Activated CD4-positive, alpha-beta memory T cell treated with anti-CD3 and anti-CD28 coated beads for 36 hours (primary cell): ENCODE results near the gene TMSB15C. TPM values are rescaled to one million over a fixed set of nuclear protein-coding genes. Genes with fewer than 3 reads are reported as not detected.
"Not testable (repeated sequence)": the region's sequence is repeated elsewhere in the genome, so short reads cannot be mapped to it uniquely, and the experiment has no call there.

Experiments used
- CTCF ChIA-PET: fragments of 350-600 bp; sonication (Branson Sonifier 250); formaldehyde crosslinking; loops from one replicate; lab custom pipeline; 2021; ENCODE audit warnings: antibody characterized with exemption, inconsistent platforms; lab: Charles Lee
- POLR2A ChIA-PET: fragments of 350-600 bp; sonication (Branson Sonifier 250); formaldehyde crosslinking; loops from one replicate; lab custom pipeline; 2021; ENCODE audit warnings: antibody characterized with exemption; lab: Charles Lee
- DNase-seq: peaks from one replicate; pipeline ENCODE4 v3.0.0-alpha.2; 2020
- H3K27ac Mint-ChIP-seq: one replicate; pipeline ENCODE4 v1.8.0; 2021; ENCODE audit warnings: mixed read lengths
- H3K27me3 Mint-ChIP-seq: one replicate; pipeline ENCODE4 v1.8.0; 2021; ENCODE audit warnings: mixed read lengths
- H3K36me3 Mint-ChIP-seq: one replicate; pipeline ENCODE4 v1.8.0; 2021; ENCODE audit warnings: mixed read lengths
- H3K4me1 Mint-ChIP-seq: one replicate; pipeline ENCODE4 v1.8.0; 2021; ENCODE audit warnings: low read depth, mixed read lengths
- H3K4me3 Mint-ChIP-seq: one replicate; pipeline ENCODE4 v1.8.0; 2021; ENCODE audit warnings: mild to moderate bottlenecking, mixed read lengths
- H3K9me3 Mint-ChIP-seq: one replicate; pipeline ENCODE4 v1.8.0; 2021; ENCODE audit warnings: mixed read lengths
- intact Hi-C: fragments of 100-400 bp; cut with micrococcal nuclease; formaldehyde crosslinking; loops from one replicate; pipeline ENCODE4 v1.15.1; 2023
- total RNA-seq, 2 experiments: library from RNA; stranded (reverse); gene quantifications; one replicate each; pipeline ENCODE4 v1.2.3, GENCODE V29; 2021

Gene TMSB15C
- 1 to 10 TPM; 1.6 to 2.7 TPM for total RNA-seq

DNA sequence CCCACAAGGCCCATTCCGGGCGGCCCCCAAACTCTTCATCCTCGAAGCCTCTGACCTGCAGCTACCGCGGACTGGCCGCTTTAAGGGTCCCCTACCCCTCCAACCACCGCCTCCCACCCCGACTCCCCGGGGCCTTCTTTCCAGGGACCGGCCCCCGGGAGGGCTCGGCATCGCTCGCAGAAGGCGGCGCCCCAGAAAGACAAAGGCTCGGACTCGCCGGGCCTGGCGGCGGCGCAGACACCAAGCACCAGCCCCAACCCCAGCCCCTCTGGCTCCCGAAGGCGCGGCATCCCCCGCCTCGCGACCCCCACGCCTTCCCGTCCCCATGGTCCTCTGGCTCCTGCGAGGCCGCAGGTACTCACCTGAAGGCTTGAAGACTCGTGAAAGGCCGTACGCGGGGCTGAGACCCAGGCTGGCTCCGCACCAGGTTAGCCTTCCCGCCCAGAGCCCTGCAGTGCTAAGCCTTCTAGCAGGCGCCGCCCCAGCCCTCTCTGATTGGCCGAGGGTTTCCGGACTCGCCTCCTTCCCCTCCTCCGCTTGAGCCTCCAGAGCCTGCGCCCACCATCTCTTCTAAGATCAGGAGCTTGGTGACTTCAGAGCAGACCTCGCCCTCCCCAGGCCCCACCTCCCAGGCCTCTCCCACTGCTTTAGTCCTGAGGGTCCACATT, at the start of gene TMSB15C:
Gene TMSB15C (minus strand): TSS at position 459 of the 668 bp plus-strand sequence.
- POLR2A ChIA-PET, DNase-seq, H3K9me3 Mint-ChIP-seq, H3K4me3 Mint-ChIP-seq, H3K36me3 Mint-ChIP-seq, H3K27ac Mint-ChIP-seq, intact Hi-C loops, CTCF ChIA-PET, H3K27me3 Mint-ChIP-seq, H3K4me1 Mint-ChIP-seq: not testable (repeated sequence)

DNA sequence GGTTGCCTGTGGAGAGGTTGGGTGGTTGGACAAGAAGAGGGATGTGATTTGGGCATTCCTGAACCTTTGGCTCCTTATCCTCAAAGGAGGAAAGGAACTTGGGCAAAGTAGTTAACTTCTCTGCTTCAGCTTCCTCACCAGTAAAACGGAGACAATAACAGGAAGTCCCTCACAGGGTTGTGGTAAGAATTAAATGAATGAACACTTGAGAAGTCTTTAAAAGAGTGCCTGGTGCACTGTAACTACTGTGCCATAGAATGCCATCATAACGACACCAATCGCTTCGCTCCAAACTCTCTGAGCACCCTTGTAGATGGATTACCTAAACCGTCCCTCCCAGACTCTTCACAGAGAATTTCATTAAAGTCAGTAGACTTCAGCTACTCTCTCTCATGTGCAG, 46.8 kb upstream of the TMSB15C start:
- Mint-ChIP-seq H3K4me3 (no peak overlapping the region), H3K36me3 (peaks cover 4% of the 10 kb centered on the region), H3K4me1 (peaks cover 27% of the 10 kb centered on the region), H3K27ac (no peak overlapping the region), H3K27me3 (no peaks in the 10 kb centered on the region), H3K9me3 (no peaks in the 10 kb centered on the region)
- intact Hi-C loops = no loop called here
- CTCF ChIA-PET = interaction anchor here (0.9 to 1.5 kb wide), 3 partner anchors 9 to 14 kb away, joined by 3 to 9 read pairs (median 8); no protein-coding TSS in a partner anchor
- peak; percentile 14 for DNase-seq
- POLR2A ChIA-PET = no interaction called here

DNA sequence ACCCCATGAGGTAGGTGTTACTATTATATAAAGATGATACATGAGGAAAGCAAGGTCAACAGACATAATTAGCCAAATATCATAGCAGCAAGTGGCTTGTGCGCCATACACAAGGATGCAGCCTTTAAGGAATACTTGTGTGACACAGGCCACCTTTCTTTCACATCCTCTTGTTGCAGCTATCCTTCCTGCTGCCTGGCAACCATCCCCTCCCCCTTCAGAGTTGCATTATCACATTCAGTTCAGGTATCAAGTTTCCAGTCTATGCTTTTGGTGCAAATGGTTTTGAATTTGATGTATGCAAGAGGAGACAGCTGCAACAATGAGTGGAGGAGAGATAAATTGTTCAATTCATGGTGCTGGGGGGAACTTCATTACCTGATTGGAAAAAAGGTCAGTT, 42.7 kb upstream of the TMSB15C start:
- intact Hi-C loops = no loop called here
- no peaks in the 10 kb centered on the region for H3K36me3 Mint-ChIP-seq
- no peak for DNase-seq
- H3K4me1 Mint-ChIP-seq = peaks cover 36% of the 10 kb centered on the region
- no peaks in the 10 kb centered on the region for H3K27me3 Mint-ChIP-seq
- H3K4me3 Mint-ChIP-seq = no peak overlapping the region
- no peak overlapping the region for H3K27ac Mint-ChIP-seq
- ChIA-PET POLR2A (no interaction called here), CTCF (interaction anchor here (1.9 kb wide), 1 partner anchor 274 kb away, joined by 4 read pairs; no protein-coding TSS in a partner anchor)
- no peaks in the 10 kb centered on the region for H3K9me3 Mint-ChIP-seq

DNA sequence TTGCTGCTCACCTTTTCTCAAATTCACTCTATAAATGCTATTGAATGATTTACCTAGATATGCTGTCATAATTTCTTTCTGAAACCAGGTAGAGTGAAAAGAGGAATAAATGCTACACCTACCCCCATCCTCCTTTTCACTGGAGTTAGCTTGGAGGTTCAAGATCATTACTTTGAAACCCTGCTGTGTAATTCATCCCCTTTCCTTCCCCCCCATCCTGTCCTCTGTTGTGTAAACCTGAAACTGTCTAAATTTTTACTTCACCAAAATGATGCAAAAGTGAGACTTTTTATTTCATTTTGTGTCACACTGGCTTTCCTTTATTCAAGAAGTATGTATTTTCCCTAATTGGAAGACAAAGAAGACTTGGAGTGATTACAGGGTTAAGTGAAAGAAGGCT, 41.7 kb upstream of the TMSB15C start:
- intact Hi-C loops = no loop called here

DNA sequence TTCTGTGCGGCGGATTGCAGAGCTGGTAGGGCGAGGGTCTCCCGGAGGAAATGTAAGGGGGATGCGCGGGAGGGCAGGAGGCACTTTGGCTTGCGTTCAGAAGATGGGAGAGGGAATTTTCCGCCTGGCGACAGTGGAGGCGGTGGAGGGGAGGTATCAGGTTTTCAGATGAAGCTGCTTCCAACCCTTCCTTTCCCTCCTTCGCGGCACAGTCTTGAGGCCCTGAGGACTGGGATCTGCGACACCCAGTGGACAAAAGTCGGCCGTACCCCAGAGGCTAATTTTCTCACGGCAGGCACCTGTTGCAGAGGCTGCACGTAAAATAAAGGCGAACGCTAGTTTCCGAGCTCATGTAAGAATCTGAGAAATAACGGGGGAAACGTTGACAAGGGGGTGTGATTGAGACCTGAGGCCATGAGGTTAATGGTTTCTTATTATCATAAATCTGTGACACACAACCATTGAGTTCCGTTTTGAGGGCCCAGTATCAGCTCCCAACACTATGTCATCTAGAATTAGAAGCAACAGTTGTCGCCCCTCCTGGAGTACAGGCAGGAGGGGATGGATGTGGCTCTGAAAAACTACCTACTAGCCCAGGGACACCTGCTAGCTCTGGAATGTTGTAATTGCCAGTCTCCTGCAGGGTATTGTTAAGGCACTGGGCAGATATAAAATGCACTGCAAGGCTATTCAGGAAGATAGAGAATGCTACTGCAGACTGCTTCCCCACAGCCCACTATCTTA, 37.4 kb upstream of the TMSB15C start:
- Mint-ChIP-seq H3K4me1 (peaks cover 44% of the 10 kb centered on the region), H3K36me3 (no peaks in the 10 kb centered on the region), H3K4me3 (peak overlapping the region; percentile 79), H3K27ac (peak overlapping the region; percentile 49), H3K27me3 (no peaks in the 10 kb centered on the region), H3K9me3 (no peaks in the 10 kb centered on the region)
- ChIA-PET POLR2A (interaction anchor here (1.8 kb wide), 1 partner anchor 43 kb away, joined by 5 read pairs; the partner anchor contains the start of gene SLC25A53), CTCF (interaction anchor here (0.7 to 3.5 kb wide), 10 partner anchors 10 to 268 kb away, joined by 3 to 25 read pairs (median 6); partner anchors contain the start of gene SLC25A53)
- DNase-seq = peak; percentile 70
- intact Hi-C loops = loop anchor here (2.0 to 5.0 kb wide), 4 partner anchors 195 to 581 kb away; partner anchors contain the start of gene MORF4L2

More for the DNA sequence above, 41.7 kb upstream of the TMSB15C start:
- CTCF ChIA-PET = interaction anchor here (1.1 kb wide), 1 partner anchor 18 kb away, joined by 3 read pairs; no protein-coding TSS in a partner anchor
- Mint-ChIP-seq H3K9me3 (no peaks in the 10 kb centered on the region), H3K27me3 (no peaks in the 10 kb centered on the region), H3K4me1 (peaks cover 32% of the 10 kb centered on the region), H3K27ac (no peak overlapping the region), H3K4me3 (no peak overlapping the region), H3K36me3 (no peaks in the 10 kb centered on the region)
- POLR2A ChIA-PET = no interaction called here
- DNase-seq = no peak

DNA sequence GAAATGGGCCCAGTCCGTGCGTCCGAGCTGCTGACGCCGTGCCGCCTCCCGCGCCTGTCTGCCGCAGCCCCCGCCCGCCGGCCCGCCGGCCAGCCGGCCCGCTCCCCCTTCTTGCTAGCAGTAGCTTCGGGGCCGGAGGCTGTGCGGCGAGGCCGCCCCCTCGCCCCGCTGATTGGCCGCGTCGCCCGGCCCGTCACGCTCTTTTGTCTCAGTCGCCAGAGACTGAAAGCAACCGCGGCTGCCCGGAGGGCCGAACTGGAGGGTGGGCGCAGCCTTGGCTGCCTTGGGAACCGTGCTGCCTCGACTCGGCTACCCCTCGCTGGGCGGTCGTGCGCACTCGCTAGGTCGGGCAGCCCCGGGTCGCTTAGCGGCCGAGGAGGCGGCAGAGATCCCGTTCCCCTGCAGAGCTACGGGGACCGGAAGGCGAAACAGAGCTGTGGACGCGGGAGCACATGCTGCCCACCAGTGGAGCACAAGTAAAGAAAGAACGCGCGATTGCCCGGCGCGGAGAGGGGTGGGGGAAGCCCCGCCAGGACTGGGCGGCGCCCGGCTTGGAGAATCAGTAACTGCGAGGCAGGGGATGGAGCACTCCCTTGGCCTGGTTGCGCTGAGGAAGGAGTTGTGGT, 36.4 kb upstream of the TMSB15C start, which contains the start of gene ZCCHC18:
Gene ZCCHC18 (plus strand): TSS at position 198 of the 626 bp plus-strand sequence. CDS start 1,589 bp downstream, outside the sequence.
- Mint-ChIP-seq H3K27ac (peak within 1 kb of the TSS; percentile 49), H3K9me3 (no peaks in the 10 kb centered on the region), H3K27me3 (no peaks in the 10 kb centered on the region), H3K4me1 (peaks cover 35% of the 10 kb centered on the region), H3K4me3 (peak within 1 kb of the TSS; percentile 79), H3K36me3 (no peaks in the 10 kb centered on the region)
- intact Hi-C loops = loop anchor here (2.0 to 5.0 kb wide), 4 partner anchors 194 to 580 kb away; partner anchors contain the start of gene MORF4L2
- peak; percentile 59 for DNase-seq
- POLR2A ChIA-PET = interaction anchor here (0.9 to 1.8 kb wide), 2 partner anchors 12 to 44 kb away, joined by 3 to 5 read pairs; partner anchors contain the start of gene SLC25A53
- CTCF ChIA-PET = interaction anchor here (1.1 to 3.5 kb wide), 10 partner anchors 11 to 268 kb away, joined by 3 to 25 read pairs (median 7); partner anchors contain the start of gene SLC25A53

DNA sequence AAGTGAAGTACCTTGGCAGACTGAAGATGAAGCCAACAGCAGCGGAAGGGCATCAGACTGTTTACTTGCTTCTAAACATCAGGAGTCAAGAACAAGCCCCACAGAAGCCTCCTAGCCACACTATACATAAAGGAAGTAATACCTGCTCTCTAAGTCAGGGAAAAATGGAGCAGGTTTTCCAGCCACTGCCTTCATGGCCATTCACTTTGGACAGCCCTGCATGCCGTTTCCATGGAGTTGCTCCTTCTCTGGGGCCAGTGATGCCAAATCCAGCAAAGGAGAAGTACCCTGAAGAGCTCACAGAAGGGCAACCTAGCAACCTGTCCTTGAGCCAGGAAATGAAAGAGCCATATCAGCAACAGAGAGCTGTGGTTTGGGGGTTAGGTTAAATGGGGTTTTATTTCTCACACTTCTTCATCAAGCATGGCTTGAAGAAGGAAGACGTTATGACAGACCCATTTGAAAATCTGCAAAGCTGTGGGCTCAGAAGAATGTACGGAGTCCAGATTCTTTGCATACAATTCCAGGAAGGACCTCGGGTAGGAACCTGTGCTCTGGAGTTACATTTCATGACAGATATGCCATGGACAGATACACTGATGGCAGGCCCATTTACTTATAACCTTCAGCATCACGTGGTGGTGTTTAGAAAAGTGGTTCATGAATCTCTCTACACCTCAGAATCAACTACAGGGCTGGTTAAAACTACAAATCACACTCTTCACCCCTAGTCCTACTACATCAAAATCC, 34.6 kb upstream of the TMSB15C start:
- H3K27ac Mint-ChIP-seq = peak overlapping the region; percentile 45
- CTCF ChIA-PET = interaction anchor here (0.9 to 3.5 kb wide), 3 partner anchors 25 to 266 kb away, joined by 3 to 18 read pairs (median 7); no protein-coding TSS in a partner anchor
- H3K27me3 Mint-ChIP-seq, DNase-seq, H3K36me3 Mint-ChIP-seq, H3K9me3 Mint-ChIP-seq, POLR2A ChIA-PET, H3K4me3 Mint-ChIP-seq: not testable (repeated sequence)
- peaks cover 29% of the 10 kb centered on the region for H3K4me1 Mint-ChIP-seq
- intact Hi-C loops = loop anchor here (1.0 to 5.0 kb wide), 3 partner anchors 12 to 578 kb away; no protein-coding TSS in a partner anchor

DNA sequence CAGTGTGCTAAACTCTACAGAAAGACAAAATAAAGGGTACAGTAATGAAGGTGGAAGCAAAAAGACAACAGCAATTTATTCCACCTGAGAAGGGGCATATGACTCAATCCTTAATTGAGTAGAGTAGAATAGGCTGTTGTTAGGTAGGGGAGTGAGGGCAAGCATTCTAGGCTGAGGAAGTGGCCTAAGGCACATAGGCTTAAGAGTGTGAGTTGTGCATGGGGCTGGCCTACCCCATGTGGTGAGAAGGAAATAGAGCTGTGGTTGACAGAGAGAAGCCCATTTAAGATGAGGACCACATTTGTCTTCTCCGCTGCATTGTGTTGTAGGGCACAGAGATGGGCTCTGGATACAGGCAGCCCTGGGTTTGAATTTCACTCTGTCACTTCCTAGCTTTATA, 32.9 kb upstream of the TMSB15C start:
- intact Hi-C loops = no loop called here
- H3K9me3 Mint-ChIP-seq = no peaks in the 10 kb centered on the region
- no peaks in the 10 kb centered on the region for H3K27me3 Mint-ChIP-seq
- CTCF ChIA-PET = no interaction called here
- no peak overlapping the region for H3K27ac Mint-ChIP-seq
- no peak overlapping the region for H3K4me3 Mint-ChIP-seq
- DNase-seq = no peak
- POLR2A ChIA-PET = no interaction called here
- H3K4me1 Mint-ChIP-seq = peaks cover 29% of the 10 kb centered on the region
- H3K36me3 Mint-ChIP-seq = no peaks in the 10 kb centered on the region

DNA sequence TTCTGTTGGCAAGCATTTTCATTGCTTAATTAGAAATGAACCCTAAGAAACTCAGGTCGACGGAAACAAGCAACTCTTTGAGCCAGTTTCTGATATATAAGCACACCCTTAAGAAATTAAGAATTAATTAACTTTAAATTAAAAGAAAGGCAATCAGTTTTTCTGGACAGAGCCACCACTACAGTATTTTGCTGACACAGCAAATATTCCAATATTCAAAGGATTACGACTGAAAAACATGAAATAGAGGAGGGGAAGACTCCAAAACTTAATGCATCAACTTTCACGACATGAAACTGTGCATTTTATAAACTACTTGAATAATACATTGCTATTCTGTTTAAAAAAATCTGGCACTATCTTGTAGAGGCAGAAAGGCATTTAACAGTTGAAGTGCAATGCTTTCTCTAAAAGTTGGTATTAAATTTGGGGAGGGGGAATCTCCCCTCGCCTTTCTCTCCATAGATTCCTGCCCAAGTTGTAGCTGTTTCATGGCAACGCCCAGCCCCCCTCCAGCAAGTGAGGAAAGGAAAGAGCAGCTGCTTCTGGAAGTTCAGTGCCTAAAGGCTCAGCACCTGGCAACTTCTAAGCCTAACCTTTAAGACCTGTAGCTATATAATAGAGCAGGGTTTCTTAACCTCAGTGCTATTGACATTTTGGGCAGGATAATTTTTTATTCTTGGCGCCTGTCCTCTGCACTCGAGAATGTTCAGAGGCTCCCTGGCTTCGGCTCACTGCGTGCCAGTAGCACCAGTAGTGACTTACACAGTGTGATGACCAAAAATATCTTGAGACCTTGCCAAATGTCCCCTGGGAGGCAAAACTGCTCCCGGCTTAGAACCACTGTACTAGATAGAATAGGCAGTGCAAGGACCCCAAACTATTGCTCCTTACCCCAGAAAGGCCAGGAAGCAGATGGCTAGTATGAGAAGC, 29.6 kb upstream of the TMSB15C start:
- no peak overlapping the region for H3K27ac Mint-ChIP-seq
- CTCF ChIA-PET = no interaction called here
- no peaks in the 10 kb centered on the region for H3K36me3 Mint-ChIP-seq
- H3K27me3 Mint-ChIP-seq = no peaks in the 10 kb centered on the region
- POLR2A ChIA-PET = no interaction called here
- H3K4me3 Mint-ChIP-seq = no peak overlapping the region
- no peaks in the 10 kb centered on the region for H3K9me3 Mint-ChIP-seq
- DNase-seq = no peak
- intact Hi-C loops = no loop called here
- H3K4me1 Mint-ChIP-seq = peaks cover 14% of the 10 kb centered on the region

DNA sequence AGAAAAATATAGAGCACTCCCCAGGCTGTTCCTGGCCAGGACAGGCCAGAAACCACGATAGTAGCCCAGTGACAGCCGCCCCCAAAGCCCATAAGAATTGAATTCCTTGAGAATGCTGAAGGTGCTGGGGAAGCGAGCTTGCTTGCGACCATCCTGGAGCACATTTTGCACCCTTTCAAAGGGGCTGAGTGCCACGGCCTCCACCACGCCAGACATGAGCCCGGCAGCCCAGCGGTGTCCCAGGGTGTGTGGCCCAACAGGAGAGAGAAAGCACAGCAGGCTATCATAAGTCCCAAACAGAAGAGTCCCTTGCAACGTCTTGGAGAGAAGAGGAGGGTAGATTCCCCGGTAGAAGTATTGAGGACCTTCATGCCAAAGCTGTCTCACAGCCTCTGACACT, 28.6 kb upstream of the TMSB15C start:
- ChIA-PET POLR2A (no interaction called here), CTCF (no interaction called here)
- Mint-ChIP-seq H3K9me3 (no peaks in the 10 kb centered on the region), H3K27ac (no peak overlapping the region), H3K4me1 (peaks cover 6% of the 10 kb centered on the region), H3K4me3 (no peak overlapping the region), H3K36me3 (no peaks in the 10 kb centered on the region), H3K27me3 (no peaks in the 10 kb centered on the region)
- DNase-seq = no peak
- intact Hi-C loops = no loop called here
